Measurements from ENCODE around the gene ATE1.
"Not testable (repeated sequence)": the region's sequence is repeated elsewhere in the genome, so short reads cannot be mapped to it uniquely, and the experiment has no call there.

The ATE1 gene

DNA sequence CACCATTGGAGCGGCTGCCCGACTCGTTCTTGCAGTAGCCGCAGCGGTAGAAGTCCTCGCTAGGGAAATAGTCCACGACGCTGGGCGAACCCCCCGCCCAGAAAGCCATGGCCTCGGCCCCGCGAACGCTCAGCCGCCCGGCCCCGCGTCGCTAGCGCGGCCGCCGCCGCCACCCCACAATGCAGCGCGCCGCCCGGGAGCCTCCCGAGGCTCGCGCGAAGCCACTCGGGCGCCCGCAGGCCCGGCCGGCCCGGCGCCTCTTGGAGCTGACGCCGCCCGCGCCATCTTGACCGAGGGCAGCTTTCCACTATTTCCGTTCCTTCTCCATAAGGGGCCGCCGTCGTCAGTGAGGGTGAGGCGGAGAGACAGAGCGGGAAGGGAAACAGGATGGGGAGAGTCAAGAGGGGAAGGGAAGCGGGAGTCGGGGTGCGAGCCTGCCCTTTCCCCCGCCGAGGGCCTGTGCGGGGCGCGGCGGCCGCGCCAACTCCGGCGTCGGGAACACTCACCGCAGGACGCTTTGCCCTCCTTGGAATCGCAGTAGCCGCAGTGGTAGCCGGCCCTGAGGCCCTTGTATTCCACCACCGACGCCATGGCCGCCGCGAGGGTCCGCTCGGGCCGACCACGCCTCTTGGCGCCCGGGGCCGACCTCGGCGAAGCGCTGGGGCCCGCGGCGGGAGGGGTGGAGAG lies at the start of gene ATE1:
ATE1 (minus strand) TSS at position 191 of the 687 bp plus-strand sequence; CDS start at position 109, 82 bp downstream.
- DNase-seq = peak; percentile 86

GRCh38 chr10:121976607-121977006 lies 48.8 kb upstream of the ATE1 start:
- no peak for DNase-seq

- no peak for DNase-seq
These were observed 47.7 kb upstream of the ATE1 start for GRCh38 chr10:121975295-121976086.

DNA sequence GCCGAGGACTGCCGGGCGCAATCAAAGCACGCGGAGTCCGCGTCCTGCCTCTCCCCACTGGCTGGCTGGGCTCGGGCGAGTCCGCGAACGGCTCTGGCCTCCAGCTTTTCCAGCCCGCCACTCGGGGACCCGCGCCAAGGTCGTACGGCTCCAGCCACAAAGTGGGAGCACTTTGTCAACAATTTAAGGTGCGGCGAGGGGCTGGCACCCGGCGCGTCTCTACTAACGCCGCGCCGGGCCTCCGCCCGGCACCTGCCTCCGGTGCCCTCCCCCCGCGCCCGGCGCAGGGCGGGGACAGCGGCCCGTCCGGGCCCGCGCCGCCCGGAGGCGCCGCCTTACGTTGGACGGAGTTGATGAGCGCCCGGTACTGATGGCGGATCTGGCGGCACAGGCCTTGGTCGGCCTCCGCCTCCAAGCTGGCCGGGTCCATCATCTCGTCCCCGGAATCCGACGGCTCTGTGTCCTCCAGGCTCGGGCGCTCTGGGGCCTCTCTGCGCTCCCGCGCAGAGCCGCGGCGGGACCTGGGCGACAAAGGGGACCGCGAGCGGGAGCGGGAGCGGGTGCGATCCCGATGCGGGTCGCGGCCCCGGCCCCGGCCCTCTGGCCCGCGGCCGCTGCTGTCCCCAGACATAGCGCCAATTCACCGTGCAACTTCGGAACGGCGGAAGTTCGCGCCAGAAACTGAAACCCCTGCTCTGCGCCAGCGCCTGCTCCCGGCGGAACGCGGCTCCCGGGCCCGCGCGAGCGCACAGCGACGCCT lies 46.9 kb upstream of the ATE1 start, which contains the start of gene NSMCE4A:
NSMCE4A (minus strand) TSS at position 683 of the 760 bp plus-strand sequence; CDS start at position 631, 52 bp downstream.
- DNase-seq = peak; percentile 78

DNA sequence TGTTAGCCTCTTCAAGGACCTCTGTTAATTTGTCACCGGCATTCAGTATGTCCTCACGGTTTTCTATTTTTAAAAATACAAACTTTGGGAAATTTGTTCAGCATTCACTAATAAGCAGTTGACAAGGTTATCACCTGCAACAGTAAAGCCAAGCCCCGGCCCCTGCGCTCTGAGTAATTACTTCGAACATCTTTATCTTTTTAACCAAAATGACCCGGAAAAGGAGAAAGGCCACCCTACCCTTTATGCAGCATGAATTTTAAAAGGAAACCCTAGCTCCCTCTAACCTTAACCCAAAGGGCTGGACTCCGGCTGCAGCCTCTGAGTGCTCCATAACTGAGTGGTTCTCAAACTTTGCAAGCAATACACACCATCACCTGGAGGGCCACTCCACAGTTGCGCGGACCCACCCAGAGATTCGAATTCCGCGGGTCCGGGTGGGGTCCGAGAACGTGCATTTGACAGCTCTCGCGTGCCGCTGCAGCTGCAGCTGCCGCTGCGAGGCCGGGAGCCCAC lies 46.2 kb upstream of the ATE1 start:
- DNase-seq = no peak

- not testable (repeated sequence) for DNase-seq
These were observed 41.3 kb upstream of the ATE1 start for GRCh38 chr10:121969086-121969485.

- no peak for DNase-seq
These were observed 38.2 kb upstream of the ATE1 start for GRCh38 chr10:121965996-121966395.

GRCh38 chr10:121961456-121961855 lies 33.6 kb upstream of the ATE1 start:
- DNase-seq = no peak

DNA sequence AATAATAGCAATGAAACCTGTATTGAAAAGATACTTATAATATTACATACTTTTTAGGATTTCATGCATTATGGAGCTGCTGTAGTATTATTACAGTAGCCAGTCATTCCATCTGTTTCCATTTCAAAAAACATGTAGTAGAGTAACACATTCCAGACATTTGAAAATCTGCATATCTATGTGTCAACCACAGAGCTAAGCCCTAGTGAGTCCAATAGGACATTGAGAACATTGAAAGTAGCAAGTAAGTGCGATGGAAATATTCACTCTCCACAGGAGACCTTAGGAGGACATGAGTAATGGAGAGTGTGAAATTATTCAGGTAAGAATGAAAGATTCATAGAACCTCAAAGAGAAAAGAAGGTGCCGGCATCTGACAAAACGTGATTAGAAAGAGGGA lies 31.8 kb upstream of the ATE1 start:
- no peak for DNase-seq

DNA sequence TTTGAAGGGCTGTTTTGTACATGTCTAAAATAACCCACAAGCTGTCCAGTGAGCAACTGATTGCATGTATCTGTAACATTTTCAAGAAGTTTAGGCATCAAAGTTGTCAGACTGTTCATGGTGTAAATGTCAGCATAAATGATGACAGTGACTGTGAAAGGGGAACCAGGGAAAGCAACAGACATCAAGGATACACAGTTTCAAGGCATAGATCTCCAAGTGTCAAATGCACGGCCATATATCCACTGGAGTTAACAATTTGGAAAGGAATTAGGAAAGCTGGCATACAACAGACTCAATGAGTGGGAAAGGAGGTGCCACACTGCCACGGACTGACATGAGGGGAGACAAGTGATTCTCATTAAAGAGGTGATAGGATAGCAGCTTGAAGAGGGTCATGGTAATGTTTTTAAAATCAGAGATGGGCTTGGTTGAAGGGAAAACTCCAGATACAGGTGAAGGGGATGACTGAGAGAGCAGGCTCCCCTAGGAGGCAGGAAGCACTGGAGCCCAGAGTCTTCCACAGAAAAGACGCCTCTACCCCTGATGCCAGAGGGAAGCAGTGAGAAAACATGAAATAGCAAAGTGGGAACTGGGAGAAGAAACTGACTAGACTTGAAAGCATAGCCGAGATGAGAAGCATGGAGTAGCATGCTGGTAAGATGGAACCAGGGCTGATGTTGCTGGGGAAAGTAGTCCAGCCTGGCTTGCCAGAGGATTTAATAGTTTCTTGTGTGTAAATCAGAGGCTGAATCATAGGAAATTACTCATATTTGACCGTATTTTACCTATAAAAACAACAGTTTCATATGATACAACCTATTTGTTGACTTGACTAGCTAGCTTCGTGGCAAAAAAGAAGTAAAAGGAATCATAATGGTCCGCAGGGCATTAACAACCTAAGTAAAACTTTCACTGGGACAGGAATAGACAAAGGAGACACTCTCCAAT lies 28.6 kb upstream of the ATE1 start:
- no peak for DNase-seq

DNA sequence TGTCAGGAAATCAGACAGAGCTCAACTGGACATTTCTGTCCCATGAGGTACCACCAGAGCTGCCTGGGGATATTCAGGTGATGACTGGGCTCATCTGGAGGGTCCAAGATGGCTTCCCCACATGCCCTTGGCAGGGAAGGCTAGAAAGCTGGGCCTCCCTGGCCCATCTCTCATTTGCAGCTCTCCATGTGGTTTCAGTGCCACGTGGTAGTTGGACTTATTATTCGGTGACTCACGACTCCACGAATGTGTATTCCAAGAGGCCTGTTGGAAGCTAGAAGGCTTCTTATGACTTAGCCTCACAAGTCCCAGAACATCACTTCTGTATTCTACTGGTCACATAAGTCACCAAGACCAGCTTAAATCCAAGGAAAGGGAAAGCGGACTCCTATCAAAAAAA lies 24.4 kb upstream of the ATE1 start:
- no peak for DNase-seq

- DNase-seq = no peak
These were observed 21.6 kb upstream of the ATE1 start for GRCh38 chr10:121949451-121949850.

GRCh38 chr10:121949049-121949448 lies 21.2 kb upstream of the ATE1 start:
- no peak for DNase-seq

DNA sequence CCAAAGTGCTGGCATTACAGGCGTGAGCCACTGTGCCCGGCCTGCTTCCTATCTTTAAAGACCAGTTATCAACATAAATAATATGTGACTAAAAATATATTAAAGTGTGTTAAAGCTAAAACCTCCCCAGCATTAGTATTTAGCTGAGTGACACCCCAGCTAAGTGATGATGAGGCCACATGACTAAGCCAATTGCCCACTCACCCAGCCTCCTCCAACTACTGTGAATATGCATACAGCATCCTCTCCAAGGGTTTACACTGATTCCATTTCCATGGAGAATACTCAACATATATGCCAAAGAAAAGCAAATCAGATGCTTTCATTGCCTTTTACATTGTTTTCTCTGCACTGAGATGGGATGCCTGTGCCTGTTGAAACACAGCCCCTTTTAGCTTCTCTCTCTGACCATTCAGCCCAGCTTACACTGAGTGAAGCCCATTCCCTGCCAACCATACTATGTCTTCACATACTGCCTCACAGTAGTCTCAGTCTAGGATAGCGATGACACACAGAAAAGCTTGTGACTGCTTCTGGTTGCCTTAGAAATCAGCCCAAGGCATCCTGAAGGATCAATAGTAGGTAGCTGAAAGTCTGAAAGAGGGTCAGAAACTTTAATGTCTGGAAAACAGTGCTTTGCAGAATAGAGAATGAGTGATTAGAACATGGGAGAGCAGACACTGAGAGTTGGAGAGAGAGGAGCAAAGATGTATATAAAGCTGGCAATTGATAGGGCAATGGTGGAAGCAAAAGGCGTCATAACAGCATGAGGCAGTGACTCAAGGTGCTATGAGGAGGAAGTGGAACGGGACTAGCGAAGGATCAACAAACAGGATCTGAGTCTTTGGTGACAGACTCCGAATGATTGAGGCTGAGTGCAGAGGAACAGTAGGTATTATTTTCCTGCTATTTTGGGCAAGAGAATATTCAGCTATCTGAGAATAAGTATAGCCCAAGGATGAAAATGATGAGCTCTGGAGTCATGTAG lies 19.8 kb upstream of the ATE1 start:
- DNase-seq = no peak

- DNase-seq = no peak
These were observed 15.1 kb upstream of the ATE1 start for GRCh38 chr10:121942749-121943416.

DNA sequence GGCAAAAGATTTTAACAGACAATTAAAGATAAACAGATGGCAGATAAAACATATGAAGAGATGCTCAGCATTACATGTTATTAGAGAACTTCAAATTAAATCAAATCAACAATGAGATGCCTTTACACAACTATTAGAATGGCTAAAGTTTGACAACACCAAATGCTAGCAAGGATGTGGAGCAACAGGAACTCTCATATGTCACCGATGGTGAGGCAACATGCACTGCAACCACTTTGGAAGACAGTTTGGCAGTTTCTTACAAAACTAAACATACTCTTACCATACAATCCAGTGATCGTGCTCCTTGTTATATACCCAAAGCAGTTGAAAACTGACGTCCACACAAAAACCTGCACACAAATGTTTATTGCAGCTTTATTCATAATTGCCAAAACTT lies 13.7 kb upstream of the ATE1 start:
- no peak for DNase-seq

GRCh38 chr10:121936295-121936694 lies 8.5 kb upstream of the ATE1 start:
- no peak for DNase-seq

DNA sequence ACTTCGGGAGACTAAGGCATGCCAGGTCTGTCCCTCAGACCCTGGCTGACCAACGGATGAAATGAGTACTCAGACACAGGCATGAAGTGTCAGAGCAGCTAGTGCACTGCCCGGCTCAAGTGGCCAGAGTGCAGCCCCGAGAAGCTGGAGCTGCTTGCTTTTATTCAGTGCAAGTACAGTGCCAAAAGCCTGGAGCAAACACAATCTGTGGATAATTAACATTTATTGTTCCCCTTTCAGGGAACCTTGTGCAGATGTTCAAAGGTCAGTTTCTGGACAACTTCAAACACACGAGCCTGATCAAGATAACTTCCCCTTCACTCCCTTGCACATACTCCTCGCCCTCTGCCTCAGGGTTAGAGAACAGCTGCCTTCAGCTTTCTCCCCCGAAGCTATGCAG lies 7.9 kb upstream of the ATE1 start:
- DNase-seq = no peak

DNA sequence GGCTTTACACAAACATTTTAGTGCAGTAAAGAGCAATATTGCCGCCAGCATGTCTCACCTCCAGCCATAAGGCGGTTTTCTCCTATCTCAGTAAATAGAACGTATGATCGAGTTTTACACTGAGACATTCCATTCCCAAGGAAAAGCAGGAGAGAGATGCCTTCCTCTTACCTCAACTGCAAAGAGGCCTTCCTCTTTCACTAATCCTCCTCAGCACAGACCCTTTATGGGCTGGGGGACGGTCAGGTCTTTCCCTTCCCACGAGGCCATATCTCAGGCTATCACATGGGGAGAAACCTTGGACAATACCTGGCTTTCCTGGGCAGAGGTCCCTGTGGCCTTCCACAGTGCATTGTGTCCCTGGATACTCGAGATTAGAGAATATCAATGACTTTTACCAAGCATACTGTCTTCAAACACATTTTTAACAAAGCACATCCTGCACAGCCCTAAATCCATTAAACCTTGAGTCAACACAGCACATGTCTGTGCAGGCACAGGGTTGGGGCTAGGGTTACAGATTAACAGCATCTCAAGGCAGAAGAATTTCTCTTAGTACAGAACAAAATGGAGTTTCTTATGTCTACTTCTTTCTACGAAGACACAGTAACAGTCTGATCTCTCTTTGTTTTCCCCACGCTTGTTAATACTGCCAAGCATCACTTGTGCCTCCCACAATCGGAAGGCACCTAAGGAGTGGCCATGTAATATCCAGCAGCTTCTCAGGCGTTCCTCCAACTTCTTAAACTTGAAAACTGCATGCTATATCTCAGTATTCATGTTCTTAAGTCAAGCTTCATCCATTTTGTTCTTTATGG lies 2.6 kb upstream of the ATE1 start:
- not testable (repeated sequence) for DNase-seq

Data from CD4-positive, alpha-beta T cell treated with Interleukin-17A for 4 hours (primary cell).